NCI-H526 (cell line): ENCODE results near the gene C1orf210.

ENCODE experiments used
- DNase-seq, 2 experiments: peaks; one replicate each; lab custom pipeline; 2025; lab: John Stamatoyannopoulos, UW

The C1orf210 gene

GRCh38 chr1:43250351-43250761 lies 35.0 kb downstream of the C1orf210 start:
- DNase-seq, result no peak

- DNase-seq, result no peak
Measured at GRCh38 chr1:43247256-43247921, 38.0 kb downstream of the C1orf210 start.

DNA sequence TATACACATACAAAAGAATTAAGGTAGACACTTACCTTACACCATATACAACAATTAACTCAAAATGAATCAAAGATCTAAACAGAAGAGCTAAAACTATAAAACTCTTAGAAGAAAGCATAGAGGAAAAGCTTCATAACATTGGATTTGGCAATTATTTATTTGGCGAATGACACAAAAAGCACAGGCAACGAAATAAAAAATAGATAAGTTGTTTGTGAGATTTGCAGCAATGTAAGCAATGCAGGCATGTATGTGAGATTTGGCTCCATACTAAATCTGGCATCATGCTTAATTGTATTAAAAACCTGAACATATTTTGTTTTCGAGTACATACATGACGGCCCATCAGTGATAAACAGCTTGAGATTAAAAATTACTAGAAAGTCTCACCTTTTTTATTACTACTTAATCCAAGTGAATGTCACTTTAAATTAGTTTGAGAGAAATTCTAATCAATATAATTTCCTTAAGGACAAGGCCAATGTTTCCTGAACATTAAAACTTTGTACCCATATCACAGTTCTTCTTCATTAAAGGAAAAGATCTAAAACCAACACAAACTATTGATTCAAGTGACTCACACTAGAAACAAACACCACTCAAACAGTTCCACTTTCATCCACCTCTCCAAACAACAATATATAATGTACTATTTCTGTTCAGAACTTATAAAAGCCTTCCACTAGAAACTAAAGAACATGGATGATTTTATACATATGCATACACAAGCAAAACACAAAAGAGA lies 38.7 kb downstream of the C1orf210 start:
- DNase-seq, result no peak

GRCh38 chr1:43243299-43243698 lies 42.1 kb downstream of the C1orf210 start:
- no peak for DNase-seq

GRCh38 chr1:43241413-43241836 lies 44.0 kb downstream of the C1orf210 start:
- DNase-seq, result no peak

DNA sequence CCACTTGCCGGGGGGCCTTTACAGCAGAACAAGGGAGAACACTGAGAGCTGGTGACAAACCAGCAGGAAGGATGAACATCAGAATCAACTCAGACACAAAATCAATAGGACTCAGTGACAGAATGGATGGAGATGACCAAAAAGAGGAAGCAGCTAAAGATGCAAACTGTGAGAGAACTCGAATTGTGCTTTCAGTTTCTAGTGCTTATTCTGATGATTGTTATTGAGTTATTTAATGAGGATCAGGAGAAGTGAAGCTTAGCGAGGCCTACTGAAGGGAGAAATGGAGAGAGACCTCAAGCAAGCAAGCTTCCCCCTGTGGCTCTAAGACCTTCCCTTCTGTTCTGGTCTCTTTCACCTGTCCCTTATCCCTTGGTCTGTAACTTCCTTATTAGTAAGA lies 45.9 kb downstream of the C1orf210 start:
- no peak for DNase-seq

DNA sequence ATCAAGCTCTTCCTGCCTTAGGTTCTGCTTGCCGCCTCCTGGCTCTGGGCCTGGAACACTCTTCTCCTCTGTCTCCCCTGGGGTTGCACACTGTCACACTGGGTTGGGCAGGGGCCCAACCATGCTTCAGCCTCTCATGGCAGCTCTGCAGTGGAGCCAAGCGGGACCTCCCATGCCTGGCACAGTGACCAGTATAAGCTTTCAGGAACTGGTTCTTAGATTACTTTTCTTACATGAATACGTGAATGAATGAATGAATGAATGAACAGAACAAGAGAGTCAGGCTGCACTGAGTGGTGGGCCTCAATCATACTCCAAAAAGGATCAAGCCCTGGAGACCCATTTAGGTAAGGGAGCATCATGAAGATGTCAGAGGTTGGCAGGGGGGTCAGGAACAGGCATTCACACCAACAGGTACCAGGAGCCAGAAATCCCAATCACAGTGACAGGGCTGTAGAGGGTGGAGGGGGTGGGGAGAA lies 46.4 kb downstream of the C1orf210 start:
- no peak for DNase-seq

GRCh38 chr1:43238085-43238484 lies 47.3 kb downstream of the C1orf210 start:
- DNase-seq, result peak; percentile 70 to 93

GRCh38 chr1:43237121-43237520 lies 48.3 kb downstream of the C1orf210 start:
- DNase-seq, result peak; percentile 45 to 51

DNA sequence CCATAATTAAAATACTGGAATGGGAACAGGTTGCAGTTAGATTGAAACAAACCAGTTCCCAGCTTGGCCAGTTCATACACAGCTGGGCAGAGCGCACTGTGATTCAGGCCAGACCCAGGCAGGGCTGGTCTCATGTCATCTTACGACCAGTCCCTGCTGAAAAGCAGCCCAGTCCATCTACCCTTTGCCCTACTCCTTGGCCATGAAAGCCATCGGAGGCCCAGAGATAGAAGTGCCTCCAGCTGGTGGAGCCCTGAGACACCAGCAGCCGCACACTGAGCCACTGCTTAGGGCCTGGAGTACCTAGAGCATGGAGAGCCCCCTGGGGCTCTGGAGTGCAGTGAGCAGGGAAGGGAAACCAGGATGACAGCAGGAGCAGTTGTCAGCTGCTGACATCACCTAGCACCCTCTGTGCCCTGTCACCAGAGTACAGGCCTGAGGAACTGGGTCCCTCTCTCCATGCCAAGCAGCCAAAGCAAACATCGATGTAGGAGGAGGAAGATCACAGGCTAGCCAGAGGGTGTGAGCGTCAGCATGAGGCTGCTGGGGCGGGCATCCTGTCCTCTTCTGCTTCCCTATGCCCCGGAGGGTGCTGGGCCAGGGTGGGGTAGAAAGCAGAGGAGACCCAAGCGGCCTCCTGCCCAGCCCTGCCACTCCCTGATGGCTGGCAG lies 49.8 kb downstream of the C1orf210 start:
- DNase-seq, result no peak

DNA sequence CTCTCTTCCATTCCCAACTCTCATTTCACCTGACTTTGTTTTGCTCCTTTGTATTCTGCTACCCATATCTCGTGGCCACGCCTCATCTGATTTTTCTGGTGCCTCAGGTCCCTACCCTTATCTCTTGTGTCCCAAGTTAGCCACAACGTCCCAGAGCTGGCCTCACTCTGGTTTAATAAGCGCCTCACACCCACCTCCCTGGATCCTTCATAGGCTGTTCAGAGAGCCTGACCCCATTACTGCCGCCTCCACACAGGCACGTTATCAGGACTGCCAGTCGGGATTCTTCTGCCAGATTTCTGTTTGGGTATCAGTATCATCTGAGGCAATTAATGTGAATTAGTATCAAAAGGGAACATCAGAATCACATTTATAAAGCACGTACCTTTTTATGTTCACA lies 50.3 kb downstream of the C1orf210 start:
- no peak for DNase-seq

DNA sequence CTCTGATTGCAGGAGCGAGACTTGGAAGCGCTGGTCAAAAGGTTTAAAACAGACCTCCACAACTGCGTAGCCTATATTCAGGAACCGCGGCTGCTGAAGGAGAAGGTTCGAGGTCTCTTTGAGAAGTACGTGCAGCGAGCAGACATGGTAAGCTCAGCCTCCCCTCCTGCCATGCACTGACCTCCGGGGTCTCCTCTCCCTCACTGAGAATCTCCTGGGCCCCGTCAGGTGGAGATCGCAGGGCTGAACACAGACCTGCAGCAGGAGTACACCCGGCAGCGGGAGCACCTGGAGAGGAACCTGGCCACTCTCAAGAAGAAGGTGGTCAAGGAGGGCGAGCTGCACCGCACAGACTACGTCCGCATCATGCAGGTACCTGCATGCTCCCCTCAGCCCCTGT lies 51.1 kb downstream of the C1orf210 start:
- DNase-seq, result no peak

DNA sequence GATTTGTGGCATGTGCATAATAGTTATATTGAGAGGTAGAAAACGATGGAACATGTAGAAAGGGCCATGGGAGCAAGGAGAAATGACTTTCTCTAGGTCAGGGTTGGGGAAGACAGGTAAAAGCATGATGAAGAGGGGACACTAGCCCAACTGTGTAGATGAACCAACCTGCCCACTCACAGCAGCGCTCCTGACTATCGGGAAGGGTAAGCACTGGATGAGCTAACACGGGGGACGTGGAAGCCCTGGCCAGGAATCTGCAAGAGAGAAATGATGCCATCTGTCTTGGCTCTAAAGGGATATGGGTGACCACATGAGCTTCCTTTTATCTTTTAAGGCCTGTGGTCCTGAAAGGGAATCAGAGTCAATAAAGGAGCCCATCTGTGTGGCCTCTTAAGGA lies 51.8 kb downstream of the C1orf210 start:
- no peak for DNase-seq

DNA sequence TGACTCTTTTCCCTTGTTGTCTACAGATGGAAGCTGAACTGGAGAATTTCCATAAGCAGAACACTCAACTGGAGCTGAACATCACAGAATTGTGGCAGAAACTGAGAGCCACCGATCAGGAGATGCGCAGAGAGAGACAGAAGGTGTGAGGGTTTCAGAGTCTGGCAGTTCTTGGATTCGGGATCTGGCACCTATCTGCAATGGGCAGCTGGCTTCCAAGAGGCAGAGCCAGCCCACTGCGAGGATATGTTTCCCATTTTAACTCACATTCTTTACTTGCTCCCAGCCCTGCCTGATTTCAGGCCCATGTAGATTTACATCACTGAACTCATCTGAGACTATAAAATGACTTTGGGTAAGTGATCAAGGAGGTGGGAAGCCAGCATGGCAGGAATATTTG lies 52.9 kb downstream of the C1orf210 start:
- no peak for DNase-seq

DNA sequence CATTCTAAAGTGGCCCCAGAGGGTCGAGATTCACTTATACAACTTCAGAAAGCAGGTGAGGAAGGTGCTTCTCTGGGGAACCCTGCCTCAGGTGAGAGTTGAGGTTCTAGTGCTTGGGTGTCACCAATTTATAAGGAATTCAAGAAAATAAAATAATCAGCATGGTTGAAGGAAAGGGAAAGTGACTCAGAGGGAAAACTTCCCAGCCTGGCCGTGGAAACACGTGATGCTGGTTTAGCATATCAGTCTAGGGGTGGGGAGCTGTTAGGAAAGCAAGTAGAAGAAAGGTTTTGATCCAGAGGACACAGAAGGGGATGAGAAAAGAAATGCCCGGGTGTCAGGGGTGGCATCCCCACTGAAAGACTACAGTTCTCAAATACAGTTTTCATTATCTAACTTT lies 53.3 kb downstream of the C1orf210 start:
- no peak for DNase-seq
